H9 (cell line): ENCODE measurements around the gene ALOX5AP. TPM values are rescaled to one million over a fixed set of nuclear protein-coding genes. Genes with fewer than 3 reads are reported as not detected.

Experiments used
- DNase-seq: peaks from one replicate; pipeline ENCODE4 v3.0.0-alpha.2; 2017
- H2AFZ ChIP-seq: one replicate; pipeline ENCODE4 v1.6.1; 2013; ENCODE audit warnings: mild to moderate bottlenecking, low read length, control low read depth, moderate library complexity
- H2AK5ac ChIP-seq: 2 replicates; pipeline ENCODE4 v1.6.1; 2013; ENCODE audit warnings: low read length, control low read depth, mixed read lengths; ENCODE audit not compliant: insufficient read length
- H2BK120ac ChIP-seq: one replicate; pipeline ENCODE4 v1.6.1; 2013; ENCODE audit warnings: low read depth, mild to moderate bottlenecking, low read length, control low read depth, inconsistent platforms; ENCODE audit not compliant: poor library complexity, severe bottlenecking
- H2BK12ac ChIP-seq: 2 replicates; pipeline ENCODE4 v1.6.1; 2013; ENCODE audit warnings: low read length, control low read depth, mixed read lengths, low read depth; ENCODE audit not compliant: insufficient read length
- H2BK15ac ChIP-seq: 2 replicates; pipeline ENCODE4 v1.6.1; 2013; ENCODE audit warnings: low read depth, low read length, control low read depth
- H2BK20ac ChIP-seq: one replicate; pipeline ENCODE4 v1.6.1; 2013; ENCODE audit warnings: low read depth, mild to moderate bottlenecking, low read length, control low read depth, inconsistent platforms; ENCODE audit not compliant: poor library complexity, severe bottlenecking
- H2BK5ac ChIP-seq: 2 replicates; pipeline ENCODE4 v1.6.1; 2013; ENCODE audit warnings: low read length, control low read depth, mixed read lengths; ENCODE audit not compliant: insufficient read length
- H3K14ac ChIP-seq: 2 replicates; pipeline ENCODE4 v1.6.1; 2013; ENCODE audit warnings: low read length, control low read depth; ENCODE audit not compliant: insufficient read depth
- H3K18ac ChIP-seq: 2 replicates; pipeline ENCODE4 v1.6.1; 2013; ENCODE audit warnings: low read depth, mild to moderate bottlenecking, mixed read lengths, low read length, control low read depth; ENCODE audit not compliant: insufficient read length
- H3K23ac ChIP-seq: 2 replicates; pipeline ENCODE4 v1.6.1; 2013; ENCODE audit warnings: low read length, control low read depth, mixed read lengths, low read depth; ENCODE audit not compliant: insufficient read length
- H3K23me2 ChIP-seq: 2 replicates; pipeline ENCODE4 v1.6.1; 2013; ENCODE audit warnings: low read depth, mild to moderate bottlenecking, mixed read lengths, low read length, control low read depth; ENCODE audit not compliant: insufficient read length, poor library complexity, severe bottlenecking
- H3K27ac ChIP-seq: 2 replicates; pipeline ENCODE4 v1.5.1; 2013; ENCODE audit warnings: low read length, control low read depth, mixed read lengths, low read depth; ENCODE audit not compliant: insufficient read length
- H3K27me3 ChIP-seq: 2 replicates; pipeline ENCODE4 v1.6.1; 2013; ENCODE audit warnings: low read length, control low read depth, inconsistent platforms; ENCODE audit not compliant: insufficient read depth
- H3K4ac ChIP-seq: 2 replicates; pipeline ENCODE4 v1.6.1; 2013; ENCODE audit warnings: low read depth, mild to moderate bottlenecking, control low read depth, inconsistent platforms, low read length, moderate library complexity
- H3K4me1 ChIP-seq: 2 replicates; pipeline ENCODE4 v1.6.1; 2013; ENCODE audit warnings: low read length, control low read depth, inconsistent platforms; ENCODE audit not compliant: insufficient read depth
- H3K4me2 ChIP-seq: 2 replicates; pipeline ENCODE4 v1.6.1; 2013; ENCODE audit warnings: low read length, control low read depth, mixed read lengths; ENCODE audit not compliant: insufficient read length, insufficient read depth
- H3K56ac ChIP-seq: 2 replicates; pipeline ENCODE4 v1.6.1; 2013; ENCODE audit warnings: low read depth, mild to moderate bottlenecking, mixed read lengths, low read length, control low read depth; ENCODE audit not compliant: insufficient read length
- H3K79me1 ChIP-seq: 2 replicates; pipeline ENCODE4 v1.6.1; 2013; ENCODE audit warnings: low read depth, mild to moderate bottlenecking, moderate library complexity, low read length, control low read depth, inconsistent platforms; ENCODE audit not compliant: insufficient read depth, poor library complexity, severe bottlenecking
- H3K79me2 ChIP-seq: 2 replicates; pipeline ENCODE4 v1.6.1; 2013; ENCODE audit warnings: low read length, control low read depth, inconsistent platforms; ENCODE audit not compliant: insufficient read depth
- H3K9ac ChIP-seq: 2 replicates; pipeline ENCODE4 v1.6.1; 2013; ENCODE audit warnings: low read length, control low read depth, mixed read lengths; ENCODE audit not compliant: insufficient read length; ENCODE audit errors: extremely low read depth
- H3K9me3 ChIP-seq: one replicate; pipeline ENCODE4 v1.6.1; 2013; ENCODE audit warnings: low read depth, low read length, inconsistent platforms; ENCODE audit not compliant: control insufficient read depth
- H3T11ph ChIP-seq: one replicate; pipeline ENCODE4 v1.6.1; 2013; ENCODE audit warnings: mild to moderate bottlenecking, low read length, control low read depth, inconsistent platforms
- H4K20me1 ChIP-seq: one replicate; pipeline ENCODE4 v1.6.1; 2013; ENCODE audit not compliant: control insufficient read depth, insufficient read length, insufficient read depth
- H4K5ac ChIP-seq: 2 replicates; pipeline ENCODE4 v1.6.1; 2013; ENCODE audit warnings: low read depth, mild to moderate bottlenecking, mixed read lengths, low read length, control low read depth; ENCODE audit not compliant: insufficient read length
- H4K8ac ChIP-seq: replicated peaks from 2 replicates; pipeline ENCODE4 v1.6.1; 2013; ENCODE audit warnings: low read length, control low read depth, mixed read lengths, low read depth; ENCODE audit not compliant: insufficient read length
- H4K91ac ChIP-seq: 2 replicates; pipeline ENCODE4 v1.6.1; 2013; ENCODE audit warnings: low read depth, mild to moderate bottlenecking, moderate library complexity, mixed read lengths, low read length, control low read depth; ENCODE audit not compliant: insufficient read length
- H3K27ac Mint-ChIP-seq, 3 experiments: 2 replicates in 2 of 3; 3 replicates in 1 of 3; pipeline ENCODE4 v1.8.0; 2020 to 2021; ENCODE audit warnings: mixed read lengths in 3 of 3, mild to moderate bottlenecking in 1 of 3, moderate library complexity in 1 of 3
- H3K27me3 Mint-ChIP-seq: 2 replicates; pipeline ENCODE4 v1.8.0; 2021; ENCODE audit warnings: low read depth, mild to moderate bottlenecking, moderate library complexity, mixed read lengths
- H3K36me3 Mint-ChIP-seq, 3 experiments: 2 replicates in 2 of 3; 3 replicates in 1 of 3; pipeline ENCODE4 v1.8.0; 2020 to 2021; ENCODE audit warnings: low read depth in 3 of 3, mixed read lengths in 3 of 3; ENCODE audit not compliant: insufficient read depth in 1 of 3
- H3K4me1 Mint-ChIP-seq, 2 experiments: 2 replicates each; pipeline ENCODE4 v1.8.0; 2020; ENCODE audit warnings: mixed read lengths in 2 of 2
- H3K4me3 Mint-ChIP-seq, 2 experiments: 2 replicates in 1 of 2; 3 replicates in 1 of 2; pipeline ENCODE4 v1.8.0; 2020 to 2021; ENCODE audit warnings: mild to moderate bottlenecking in 2 of 2, mixed read lengths in 2 of 2, moderate library complexity in 1 of 2
- H3K9me3 Mint-ChIP-seq, 2 experiments: 2 replicates in 1 of 2; 3 replicates in 1 of 2; pipeline ENCODE4 v1.8.0; 2020; ENCODE audit warnings: mild to moderate bottlenecking in 2 of 2, mixed read lengths in 2 of 2, moderate library complexity in 1 of 2
- WGBS: extraction: QIAGEN DNeasy Blood & Tissue Kit; methylation state at CpG from one replicate; pipeline ENCODE4 v1.1.7; 2013; ENCODE audit warnings: missing lambda C conversion rate, low lambda C conversion rate, mixed read lengths; ENCODE audit not compliant: insufficient read length; ENCODE audit errors: extremely low coverage; 5-methylcytosine and 5-hydroxymethylcytosine counted together
- total RNA-seq: library from RNA; stranded (reverse); gene quantifications from 2 replicates; pipeline ENCODE4 v1.2.1, GENCODE V29; 2021
- TF ChIP-seq, protein P1 (sequence below): fragments of 200-600 bp; sonication (generic); conservative IDR thresholded peaks from 3 replicates; pipeline ENCODE4 v1.8.0; 2021; ENCODE audit warnings: antibody characterized with exemption, mild to moderate bottlenecking

ALOX5AP gene
- total RNA-seq, 1 experiment from 2014 or later: not detected

DNA sequence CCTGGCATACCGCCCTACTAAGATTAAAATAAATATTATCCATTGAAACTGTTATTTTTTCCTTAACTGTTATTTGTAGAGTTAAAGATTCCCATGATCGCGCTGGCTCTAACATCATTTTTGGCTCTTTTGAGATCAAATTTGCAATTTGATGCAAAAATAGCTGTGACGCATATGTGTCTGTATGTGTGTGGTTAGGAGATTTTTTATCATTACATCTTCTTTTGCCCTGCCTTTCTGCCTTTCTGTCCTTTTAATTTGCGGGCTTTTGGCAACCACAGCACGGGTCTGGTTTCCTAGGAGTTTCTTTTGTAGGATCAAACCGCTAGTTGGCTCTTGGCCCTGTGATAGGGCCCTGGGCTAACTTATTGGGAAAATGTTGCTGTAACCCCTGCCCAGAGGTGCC, 37.3 kb upstream of the ALOX5AP start:
- H3K27me3 Mint-ChIP-seq: peaks cover 4% of the 10 kb centered on the region
- no peak overlapping the region for H3K4me2 ChIP-seq
- H3K14ac ChIP-seq: no peak overlapping the region
- no peaks in the 10 kb centered on the region for H3K27me3 ChIP-seq
- 0 out of 2 replicates have a peak, but pooled peaks cover 7% of the 10 kb centered on the region for H3K4me1 ChIP-seq
- no peak overlapping the region for H3K27ac ChIP-seq
- H3K79me2 ChIP-seq: no peaks in the 10 kb centered on the region
- no peak overlapping the region for H3K9ac ChIP-seq
- H2BK12ac ChIP-seq: no peak overlapping the region
- no peak overlapping the region for H2BK20ac ChIP-seq
- H4K91ac ChIP-seq: no peak overlapping the region
- WGBS: no CpG with 5 or more reads among the region's 7 CpGs
- no peak overlapping the region for H3K4me3 Mint-ChIP-seq
- H3K23me2 ChIP-seq: no peaks in the 10 kb centered on the region
- no peak overlapping the region for H4K5ac ChIP-seq
- H2BK5ac ChIP-seq: no peak overlapping the region
- H3K23ac ChIP-seq: no peak overlapping the region
- no peak overlapping the region for H3K4ac ChIP-seq
- no peaks in the 10 kb centered on the region for H3K36me3 Mint-ChIP-seq
- no peak overlapping the region for H4K8ac ChIP-seq
- DNase-seq: no peak
- peaks cover 15 to 20% of the 10 kb centered on the region in 2 experiments for H3K4me1 Mint-ChIP-seq
- H3K79me1 ChIP-seq: no peaks in the 10 kb centered on the region
- no peak overlapping the region for H3K18ac ChIP-seq
- no peak overlapping the region; a peak in 1 of 7 replicates for H3K27ac Mint-ChIP-seq
- H2BK15ac ChIP-seq: no peak overlapping the region
- H4K20me1 ChIP-seq: no peaks in the 10 kb centered on the region
- H3T11ph ChIP-seq: no peak overlapping the region
- no peak overlapping the region for H3K56ac ChIP-seq
- H2AK5ac ChIP-seq: no peak overlapping the region
- H3K9me3 Mint-ChIP-seq: no peaks in the 10 kb centered on the region; a peak in 1 of 5 replicates
- H3K9me3 ChIP-seq: no peaks in the 10 kb centered on the region
- no peak overlapping the region for H2AFZ ChIP-seq
- TF ChIP-seq, protein P1, sequence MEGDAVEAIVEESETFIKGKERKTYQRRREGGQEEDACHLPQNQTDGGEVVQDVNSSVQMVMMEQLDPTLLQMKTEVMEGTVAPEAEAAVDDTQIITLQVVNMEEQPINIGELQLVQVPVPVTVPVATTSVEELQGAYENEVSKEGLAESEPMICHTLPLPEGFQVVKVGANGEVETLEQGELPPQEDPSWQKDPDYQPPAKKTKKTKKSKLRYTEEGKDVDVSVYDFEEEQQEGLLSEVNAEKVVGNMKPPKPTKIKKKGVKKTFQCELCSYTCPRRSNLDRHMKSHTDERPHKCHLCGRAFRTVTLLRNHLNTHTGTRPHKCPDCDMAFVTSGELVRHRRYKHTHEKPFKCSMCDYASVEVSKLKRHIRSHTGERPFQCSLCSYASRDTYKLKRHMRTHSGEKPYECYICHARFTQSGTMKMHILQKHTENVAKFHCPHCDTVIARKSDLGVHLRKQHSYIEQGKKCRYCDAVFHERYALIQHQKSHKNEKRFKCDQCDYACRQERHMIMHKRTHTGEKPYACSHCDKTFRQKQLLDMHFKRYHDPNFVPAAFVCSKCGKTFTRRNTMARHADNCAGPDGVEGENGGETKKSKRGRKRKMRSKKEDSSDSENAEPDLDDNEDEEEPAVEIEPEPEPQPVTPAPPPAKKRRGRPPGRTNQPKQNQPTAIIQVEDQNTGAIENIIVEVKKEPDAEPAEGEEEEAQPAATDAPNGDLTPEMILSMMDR: no peak
- H2BK120ac ChIP-seq: no peak overlapping the region
